ENCODE measurements around the gene SH3BP5.

GRCh38 chr3:15268033-15268631 is 64.3 kb downstream of the SH3BP5 start:
- TF ChIP-seq EZH2 (IDR thresholded peaks at IDR 0.05; ENCODE audit: borderline replicate concordance, insufficient read depth, low read depth, low read length, poor library complexity, severe bottlenecking) (no peak), CTCF (IDR thresholded peaks at IDR 0.05) (peak; percentile 92)

All from B cell (primary cell).